Measurements from ENCODE around the gene SH3PXD2B. TPM values are rescaled to one million over a fixed set of nuclear protein-coding genes. Genes with fewer than 3 reads are reported as not detected.

Gene SH3PXD2B
- polyA plus RNA-seq, 1 donor, result 11.0 TPM

GRCh38 chr5:172383191-172383802 is 71.0 kb downstream of the SH3PXD2B start:
- peak; percentile 58 to 80 for DNase-seq
- Histone ChIP-seq H3K27ac (ENCODE audit: low read length) (peak overlapping the region; percentile 30), H3K9me3 (ENCODE audit: control insufficient read depth, low read depth, low read length) (no peaks in the 10 kb centered on the region), H3K27me3 (ENCODE audit: control insufficient read depth, insufficient read depth, low read length) (no peaks in the 10 kb centered on the region), H3K36me3 (ENCODE audit: control insufficient read depth, insufficient read depth, low read length) (peaks cover 28% of the 10 kb centered on the region), H3K4me3 (ENCODE audit: low read length) (no peak overlapping the region), H3K4me1 (ENCODE audit: control insufficient read depth, insufficient read depth, low read length) (peaks cover 20% of the 10 kb centered on the region)
- WGBS (ENCODE audit: insufficient coverage, low lambda C conversion rate), result no CpG with 5 or more reads among the region's 6 CpGs

- Histone ChIP-seq H3K9me3 (ENCODE audit: control insufficient read depth, low read depth, low read length) (no peaks in the 10 kb centered on the region), H3K27me3 (ENCODE audit: control insufficient read depth, insufficient read depth, low read length) (no peaks in the 10 kb centered on the region), H3K4me1 (ENCODE audit: control insufficient read depth, insufficient read depth, low read length) (peaks cover 20% of the 10 kb centered on the region), H3K27ac (ENCODE audit: low read length) (no peak overlapping the region), H3K36me3 (ENCODE audit: control insufficient read depth, insufficient read depth, low read length) (peaks cover 42% of the 10 kb centered on the region), H3K4me3 (ENCODE audit: low read length) (no peak overlapping the region)
- 100% methylated on average over 1 of the region's 21 CpGs for WGBS (ENCODE audit: insufficient coverage, low lambda C conversion rate)
- DNase-seq, result peak in 1 of 2 donors; percentile 16
Measured at GRCh38 chr5:172380987-172381643, 73.2 kb downstream of the SH3PXD2B start.

- Histone ChIP-seq H3K4me1 (ENCODE audit: control insufficient read depth, insufficient read depth, low read length) (peaks cover 20% of the 10 kb centered on the region), H3K27me3 (ENCODE audit: control insufficient read depth, insufficient read depth, low read length) (no peaks in the 10 kb centered on the region), H3K27ac (ENCODE audit: low read length) (no peak overlapping the region), H3K4me3 (ENCODE audit: low read length) (no peak overlapping the region), H3K9me3 (ENCODE audit: control insufficient read depth, low read depth, low read length) (no peaks in the 10 kb centered on the region), H3K36me3 (ENCODE audit: control insufficient read depth, insufficient read depth, low read length) (peaks cover 37% of the 10 kb centered on the region)
- WGBS (ENCODE audit: insufficient coverage, low lambda C conversion rate), result 92% methylated on average over 2 of the region's 18 CpGs
- peak in 1 of 2 donors; percentile 35 for DNase-seq
Measured at GRCh38 chr5:172380301-172380986, 73.9 kb downstream of the SH3PXD2B start.

- Histone ChIP-seq H3K9me3 (ENCODE audit: control insufficient read depth, low read depth, low read length) (no peaks in the 10 kb centered on the region), H3K36me3 (ENCODE audit: control insufficient read depth, insufficient read depth, low read length) (peaks cover 34% of the 10 kb centered on the region), H3K27me3 (ENCODE audit: control insufficient read depth, insufficient read depth, low read length) (no peaks in the 10 kb centered on the region), H3K27ac (ENCODE audit: low read length) (no peak overlapping the region), H3K4me1 (ENCODE audit: control insufficient read depth, insufficient read depth, low read length) (peaks cover 20% of the 10 kb centered on the region), H3K4me3 (ENCODE audit: low read length) (no peak overlapping the region)
- no peak for DNase-seq
- WGBS (ENCODE audit: insufficient coverage, low lambda C conversion rate), result no CpG with 5 or more reads among the region's 3 CpGs
Measured at GRCh38 chr5:172379481-172379880, 74.8 kb downstream of the SH3PXD2B start.

- no peak for DNase-seq
- Histone ChIP-seq H3K9me3 (ENCODE audit: control insufficient read depth, low read depth, low read length) (no peaks in the 10 kb centered on the region), H3K36me3 (ENCODE audit: control insufficient read depth, insufficient read depth, low read length) (peaks cover 40% of the 10 kb centered on the region), H3K27me3 (ENCODE audit: control insufficient read depth, insufficient read depth, low read length) (no peaks in the 10 kb centered on the region), H3K27ac (ENCODE audit: low read length) (no peak overlapping the region), H3K4me3 (ENCODE audit: low read length) (no peak overlapping the region), H3K4me1 (ENCODE audit: control insufficient read depth, insufficient read depth, low read length) (peaks cover 7% of the 10 kb centered on the region)
- WGBS (ENCODE audit: insufficient coverage, low lambda C conversion rate), result no CpG with 5 or more reads among the region's 4 CpGs
Measured at GRCh38 chr5:172377856-172378255, 76.5 kb downstream of the SH3PXD2B start.

- DNase-seq, result no peak
- no peaks in the 10 kb centered on the region for H3K9me3 ChIP-seq (ENCODE audit: control insufficient read depth, low read depth, low read length)
- no CpG with 5 or more reads among the region's 3 CpGs for WGBS (ENCODE audit: insufficient coverage, low lambda C conversion rate)
- H3K36me3 ChIP-seq (ENCODE audit: control insufficient read depth, insufficient read depth, low read length), result peaks cover 40% of the 10 kb centered on the region
- no peak overlapping the region for H3K27ac ChIP-seq (ENCODE audit: low read length)
- H3K4me1 ChIP-seq (ENCODE audit: control insufficient read depth, insufficient read depth, low read length), result peaks cover 4% of the 10 kb centered on the region
- no peaks in the 10 kb centered on the region for H3K27me3 ChIP-seq (ENCODE audit: control insufficient read depth, insufficient read depth, low read length)
- no peak overlapping the region for H3K4me3 ChIP-seq (ENCODE audit: low read length)
Measured at GRCh38 chr5:172377438-172377837, 76.9 kb downstream of the SH3PXD2B start.

- H3K27me3 ChIP-seq (ENCODE audit: control insufficient read depth, insufficient read depth, low read length), result no peaks in the 10 kb centered on the region
- H3K4me3 ChIP-seq (ENCODE audit: low read length), result no peak overlapping the region
- peaks cover 37% of the 10 kb centered on the region for H3K36me3 ChIP-seq (ENCODE audit: control insufficient read depth, insufficient read depth, low read length)
Measured at GRCh38 chr5:172374783-172375182, 79.5 kb downstream of the SH3PXD2B start.

GRCh38 chr5:172373680-172374079 is 80.6 kb downstream of the SH3PXD2B start:
- Histone ChIP-seq H3K9me3 (ENCODE audit: control insufficient read depth, low read depth, low read length) (peaks cover 3% of the 10 kb centered on the region), H3K4me1 (ENCODE audit: control insufficient read depth, insufficient read depth, low read length) (no peaks in the 10 kb centered on the region), H3K27ac (ENCODE audit: low read length) (no peak overlapping the region), H3K27me3 (ENCODE audit: control insufficient read depth, insufficient read depth, low read length) (no peaks in the 10 kb centered on the region), H3K4me3 (ENCODE audit: low read length) (no peak overlapping the region), H3K36me3 (ENCODE audit: control insufficient read depth, insufficient read depth, low read length) (peaks cover 35% of the 10 kb centered on the region)
- WGBS (ENCODE audit: insufficient coverage, low lambda C conversion rate), result no CpG with 5 or more reads among the region's 6 CpGs
- DNase-seq, result no peak

More at GRCh38 chr5:172374783-172375182, 79.5 kb downstream of the SH3PXD2B start:
- Histone ChIP-seq H3K4me1 (ENCODE audit: control insufficient read depth, insufficient read depth, low read length) (no peaks in the 10 kb centered on the region), H3K9me3 (ENCODE audit: control insufficient read depth, low read depth, low read length) (peaks cover 3% of the 10 kb centered on the region), H3K27ac (ENCODE audit: low read length) (no peak overlapping the region)
- no peak for DNase-seq
- WGBS (ENCODE audit: insufficient coverage, low lambda C conversion rate), result 100% methylated on average over 2 of the region's 6 CpGs

- Histone ChIP-seq H3K9me3 (ENCODE audit: control insufficient read depth, low read depth, low read length) (peaks cover 3% of the 10 kb centered on the region), H3K27ac (ENCODE audit: low read length) (no peak overlapping the region), H3K36me3 (ENCODE audit: control insufficient read depth, insufficient read depth, low read length) (peaks cover 23% of the 10 kb centered on the region), H3K27me3 (ENCODE audit: control insufficient read depth, insufficient read depth, low read length) (no peaks in the 10 kb centered on the region), H3K4me3 (ENCODE audit: low read length) (no peak overlapping the region), H3K4me1 (ENCODE audit: control insufficient read depth, insufficient read depth, low read length) (no peaks in the 10 kb centered on the region)
- 80% methylated on average over 1 of the region's 7 CpGs for WGBS (ENCODE audit: insufficient coverage, low lambda C conversion rate)
- DNase-seq, result no peak
Measured at GRCh38 chr5:172371684-172372083, 82.6 kb downstream of the SH3PXD2B start.

GRCh38 chr5:172370648-172371545 is 83.4 kb downstream of the SH3PXD2B start:
- Histone ChIP-seq H3K27me3 (ENCODE audit: control insufficient read depth, insufficient read depth, low read length) (no peaks in the 10 kb centered on the region), H3K27ac (ENCODE audit: low read length) (no peak overlapping the region), H3K36me3 (ENCODE audit: control insufficient read depth, insufficient read depth, low read length) (peaks cover 17% of the 10 kb centered on the region), H3K4me3 (ENCODE audit: low read length) (no peak overlapping the region), H3K4me1 (ENCODE audit: control insufficient read depth, insufficient read depth, low read length) (no peaks in the 10 kb centered on the region), H3K9me3 (ENCODE audit: control insufficient read depth, low read depth, low read length) (peaks cover 3% of the 10 kb centered on the region)
- DNase-seq, result no peak
- WGBS (ENCODE audit: insufficient coverage, low lambda C conversion rate), result no CpG with 5 or more reads among the region's 4 CpGs

Measured in large intestine (tissue), 3 donors.